GM12878 (cell line): ENCODE results near the gene MYH9. TPM values are rescaled to one million over a fixed set of nuclear protein-coding genes. Genes with fewer than 3 reads are reported as not detected.

Source experiments
- ATAC-seq: fragments of 200-7000 bp; cut with Tn5 transposase; 3 replicates; pipeline ENCODE4 v1.9.1; 2020; ENCODE audit warnings: mild to moderate bottlenecking, moderate library complexity
- BruUV-seq: library from RNA; stranded (reverse); fragments of 400-500 nt; replicated peaks from 2 replicates; lab custom pipeline; 2021; lab: Mats Ljungman, UMichigan
- CTCF ChIA-PET: fragments of 300-600 bp; sonication (Branson Sonifier 250); formaldehyde crosslinking; extraction: SDS; loops from one replicate; lab custom pipeline; 2021; ENCODE audit warnings: inconsistent platforms; lab: Yijun Ruan, JAX
- POLR2A ChIA-PET: fragments of 350-600 bp; formaldehyde crosslinking; extraction: SDS; loops from one replicate; lab custom pipeline; 2021; ENCODE audit warnings: inconsistent platforms; lab: Charles Lee
- RAD21 ChIA-PET: fragments of 300-600 bp; sonication (Branson Sonifier 250); formaldehyde crosslinking; loops from one replicate; lab custom pipeline; 2023; ENCODE audit warnings: antibody characterized with exemption; ENCODE audit not compliant: unreplicated experiment; lab: Charles Lee
- SMC1A ChIA-PET: fragments of 300-600 bp; sonication (Branson Sonifier 250); formaldehyde crosslinking; loops from one replicate; lab custom pipeline; 2023; ENCODE audit not compliant: unreplicated experiment, uncharacterized antibody; lab: Charles Lee
- DNase-seq: peaks from one replicate; pipeline ENCODE4 v3.0.0-alpha.2; 2011; ENCODE audit warnings: low read depth, low spot score
- FAIRE-seq: peaks from 3 replicates; lab custom pipeline; 2011; peaks lifted over from hg19 to GRCh38; lab: Jason Lieb, UNC
- H2AFZ ChIP-seq: 2 replicates; pipeline ENCODE4 v1.6.0; 2011; ENCODE audit warnings: low read depth, low read length, control low read depth; ENCODE audit not compliant: control insufficient read depth
- H3K27ac ChIP-seq: 2 replicates; pipeline ENCODE4 v1.5.1; 2011; ENCODE audit warnings: control low read depth; ENCODE audit not compliant: control insufficient read depth, insufficient read depth
- H3K27me3 ChIP-seq, 2 experiments: replicated peaks in 1 of 2; 2 replicates each; pipeline versions ENCODE4 v1.6.0 to v1.6.1; 2011; ENCODE audit warnings: low read length in 1 of 2; ENCODE audit not compliant: control insufficient read depth in 2 of 2, insufficient read depth in 2 of 2
- H3K36me3 ChIP-seq, 2 experiments: 2 replicates each; pipeline ENCODE4 v1.5.1; 2011; ENCODE audit warnings: low read length in 1 of 2; ENCODE audit not compliant: control insufficient read depth in 2 of 2, insufficient read depth in 2 of 2
- H3K4me1 ChIP-seq: 2 replicates; pipeline ENCODE4 v1.6.1; 2011; ENCODE audit warnings: mild to moderate bottlenecking, low read length, moderate library complexity, mixed read lengths; ENCODE audit not compliant: control insufficient read depth, insufficient read depth
- H3K4me2 ChIP-seq: 2 replicates; pipeline ENCODE4 v1.6.0; 2011; ENCODE audit warnings: control low read depth; ENCODE audit not compliant: control insufficient read depth, insufficient read depth
- H3K4me3 ChIP-seq: fragments of 200-600 bp; sonication (generic); 2 replicates; pipeline ENCODE4 v1.5.1; 2016
- H3K79me2 ChIP-seq: 2 replicates; pipeline ENCODE4 v1.6.0; 2011; ENCODE audit warnings: low read length; ENCODE audit not compliant: control insufficient read depth, insufficient read depth
- H3K9ac ChIP-seq: 2 replicates; pipeline ENCODE4 v1.8.0; 2011; ENCODE audit warnings: low read length, control low read depth, mixed read lengths; ENCODE audit not compliant: control insufficient read depth, insufficient read depth
- H3K9me3 ChIP-seq: replicated peaks from 3 replicates; pipeline ENCODE4 v1.5.1; 2011; ENCODE audit warnings: mild to moderate bottlenecking, low read length; ENCODE audit not compliant: control insufficient read depth, insufficient read depth
- H4K20me1 ChIP-seq: 2 replicates; pipeline ENCODE4 v1.6.0; 2011; ENCODE audit not compliant: control insufficient read depth, insufficient read depth
- BCL11A ChIP-seq: IDR thresholded peaks from 2 replicates; pipeline ENCODE4 v1.6.1; 2011; ENCODE audit warnings: low read depth, low read length
- FOXM1 ChIP-seq: IDR thresholded peaks from 2 replicates; pipeline ENCODE4 v1.6.1; 2012; ENCODE audit warnings: low read depth, mild to moderate bottlenecking, inconsistent platforms, low read length, moderate library complexity
- KLF5 ChIP-seq: fragments of 450-650 bp; IDR thresholded peaks from 2 replicates; pipeline ENCODE4 v1.6.1; 2014; ENCODE audit warnings: mild to moderate bottlenecking; ENCODE audit not compliant: partially characterized antibody
- NFIC ChIP-seq: IDR thresholded peaks from 2 replicates; pipeline ENCODE4 v1.6.1; 2012; ENCODE audit warnings: low read depth, mild to moderate bottlenecking, inconsistent platforms, low read length, moderate library complexity
- NR2C1 ChIP-seq: fragments of 450-650 bp; IDR thresholded peaks from 2 replicates; pipeline ENCODE4 v1.6.1; 2017; ENCODE audit warnings: antibody characterized with exemption, mild to moderate bottlenecking, moderate library complexity
- PAX5 ChIP-seq: IDR thresholded peaks from 2 replicates; pipeline ENCODE4 v1.6.1; 2011; ENCODE audit warnings: low read depth, low read length, borderline replicate concordance
- SMAD1 ChIP-seq: fragments of 450-650 bp; IDR thresholded peaks from 2 replicates; pipeline ENCODE4 v1.6.1; 2018; ENCODE audit warnings: mild to moderate bottlenecking, low read depth; ENCODE audit not compliant: partially characterized antibody
- SMARCA5 ChIP-seq: fragments of 450-650 bp; IDR thresholded peaks from 2 replicates; pipeline ENCODE4 v1.6.1; 2017; ENCODE audit warnings: mild to moderate bottlenecking
- TCF3 ChIP-seq: IDR thresholded peaks from 2 replicates; pipeline ENCODE4 v1.6.1; 2012; ENCODE audit warnings: low read depth, mild to moderate bottlenecking, low read length, borderline replicate concordance; ENCODE audit not compliant: insufficient read depth
- ZBED1 ChIP-seq: IDR thresholded peaks from 2 replicates; pipeline ENCODE4 v1.6.1; 2016; ENCODE audit warnings: borderline replicate concordance
- ZNF24 ChIP-seq: fragments of 450-650 bp; IDR thresholded peaks from 2 replicates; pipeline ENCODE4 v1.6.1; 2017; ENCODE audit warnings: antibody characterized with exemption, mild to moderate bottlenecking
- ZNF384 ChIP-seq: IDR thresholded peaks from 2 replicates; pipeline ENCODE4 v1.6.1; 2012; ENCODE audit warnings: low read depth, mild to moderate bottlenecking, low read length, improper control_type of control experiment, borderline replicate concordance
- ZSCAN29 ChIP-seq: fragments of 450-650 bp; IDR thresholded peaks from 2 replicates; pipeline ENCODE4 v1.6.1; 2017; ENCODE audit warnings: mild to moderate bottlenecking, moderate library complexity
- WGBS: methylation state at CpG from one replicate; pipeline ENCODE4 v1.1.6; 2016; ENCODE audit warnings: low lambda C conversion rate; ENCODE audit not compliant: insufficient replicate concordance, insufficient coverage; ENCODE audit errors: missing lambda C conversion rate; 5-methylcytosine and 5-hydroxymethylcytosine counted together
- in situ Hi-C: fragments of 300-500 bp; cut with MboI; formaldehyde crosslinking; loops from 9 replicates; pipeline ENCODE4 v1.14.3; 2018; ENCODE audit warnings: mixed read lengths
- intact Hi-C: fragments of 100-400 bp; cut with micrococcal nuclease; formaldehyde crosslinking; loops from one replicate; pipeline ENCODE4 v1.14.2; 2022; ENCODE audit not compliant: unreplicated experiment
- polyA plus RNA-seq, 11 experiments: library from polyadenylated mRNA; depleted of rRNA in 4 of 11; unstranded in 6 of 11; stranded (reverse) in 5 of 11; fragments of >200 nt; fragmentation: Nextera tagmentation in 4 of 11; fragmentation: Illumina TruSeq in 1 of 11; extraction: Ambion mirVana in 4 of 11; extraction: Trizol in 1 of 11; gene quantifications; 1 replicate in 1 of 11; 2 replicates in 10 of 11; pipeline versions ENCODE4 v1.2.1 to v1.2.3, GENCODE V29; 2011 to 2016; ENCODE audit warnings: inconsistent platforms in 2 of 11, missing spikeins in 2 of 11, low read depth in 1 of 11
- total RNA-seq, 4 experiments: library from RNA; depleted of rRNA in 3 of 4; stranded (reverse); fragments of >200 nt in 3 of 4; fragmentation: Illumina TruSeq in 1 of 4; extraction: Trizol in 1 of 4; gene quantifications; 2 replicates each; pipeline versions ENCODE4 v1.2.1 to v1.2.3, GENCODE V29; 2013 to 2021
- TF ChIP-seq, protein P1 (sequence below): fragments of 450-650 bp; IDR thresholded peaks from 2 replicates; pipeline ENCODE4 v1.6.1; 2017; ENCODE audit warnings: mild to moderate bottlenecking, moderate library complexity
- TF ChIP-seq, protein P2 (sequence below): fragments of 450-650 bp; IDR thresholded peaks from 2 replicates; pipeline ENCODE4 v1.6.1; 2014; ENCODE audit warnings: mild to moderate bottlenecking
- TF ChIP-seq, protein P3 (sequence below): fragments of 450-650 bp; IDR thresholded peaks from 2 replicates; pipeline ENCODE4 v1.6.1; 2017; ENCODE audit warnings: low read depth, mild to moderate bottlenecking, moderate library complexity

The MYH9 gene
- total and polyA plus RNA-seq, 10 of the 15 experiments (the other 5 are each of a cell fraction or from before 2014, with no cell fraction given): 5.1 to 525 (median 145) TPM

DNA sequence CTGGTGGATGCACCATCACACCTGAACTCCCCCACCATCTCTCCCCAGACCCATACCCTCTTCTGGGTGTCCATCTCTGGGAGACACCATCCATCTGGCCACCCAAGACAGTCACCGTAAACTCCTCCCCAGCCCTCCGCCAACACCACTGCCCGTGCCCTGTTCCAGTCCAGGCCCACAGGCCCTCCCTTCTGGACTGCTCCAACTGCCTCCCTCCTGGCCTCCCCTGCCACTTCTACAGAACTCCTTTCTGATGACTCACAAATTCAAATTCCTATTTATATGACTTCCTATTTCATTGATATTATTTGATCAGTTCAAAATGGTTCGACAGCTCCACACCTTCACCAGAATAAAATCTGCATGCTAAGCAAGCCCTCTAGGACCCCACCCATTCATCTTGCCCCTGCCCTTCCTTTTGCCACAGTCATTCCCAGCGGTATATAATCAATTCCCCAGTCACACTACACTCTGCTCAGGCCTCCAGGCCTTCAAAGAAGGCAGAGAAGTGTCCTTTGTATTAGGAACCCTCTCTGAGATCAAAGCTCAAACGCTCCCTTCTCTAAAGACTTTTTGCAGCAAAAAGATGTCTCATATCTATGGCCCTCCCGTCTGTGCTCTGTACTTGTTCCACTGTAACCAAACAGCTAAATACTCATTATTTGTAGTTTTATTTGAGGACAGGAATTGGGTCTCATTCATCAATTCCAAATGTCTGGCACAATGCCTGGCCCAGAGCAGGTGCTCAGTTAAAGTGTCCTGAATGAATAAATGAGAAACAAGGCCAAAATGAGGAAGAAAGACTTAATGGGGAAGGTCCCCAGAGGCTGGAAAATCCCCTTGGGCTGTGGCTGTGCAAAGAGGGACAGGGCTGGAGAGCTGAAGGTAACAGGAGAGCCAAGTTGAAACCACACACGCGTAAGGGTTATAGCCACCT is 29.0 kb downstream of the MYH9 start:
- intact Hi-C loops: no loop called here
- in situ Hi-C loops: no loop called here
- CTCF ChIA-PET: interaction anchor here (0.6 to 1.4 kb wide), 5 partner anchors 18 to 135 kb away, joined by 3 to 5 read pairs (median 3); no protein-coding TSS in a partner anchor
- H3K27me3 ChIP-seq: no peaks in the 10 kb centered on the region
- no peak overlapping the region for H3K4me3 ChIP-seq
- peaks cover 12% of the 10 kb centered on the region for H4K20me1 ChIP-seq
- H3K4me1 ChIP-seq: peaks cover 84% of the 10 kb centered on the region
- DNase-seq: peak; percentile 86
- H3K79me2 ChIP-seq: peaks cover 92% of the 10 kb centered on the region
- SMC1A ChIA-PET: interaction anchor here (0.9 to 3.4 kb wide), 13 partner anchors 11 to 197 kb away, joined by 3 to 24 read pairs (median 4); partner anchors contain the start of gene MYH9
- H3K9me3 ChIP-seq: no peaks in the 10 kb centered on the region
- POLR2A ChIA-PET: interaction anchor here (0.9 to 3.4 kb wide), 5 partner anchors 19 to 30 kb away, joined by 3 to 18 read pairs (median 7); no protein-coding TSS in a partner anchor
- peak overlapping the region; percentile 39 for H3K27ac ChIP-seq
- 36% methylated on average over 9 of the region's 9 CpGs for WGBS
- H3K36me3 ChIP-seq: peaks cover 13 to 23% of the 10 kb centered on the region in 2 experiments; a peak in 3 of 4 replicates
- no peak overlapping the region for H2AFZ ChIP-seq
- H3K9ac ChIP-seq: no peak overlapping the region
- peak overlapping the region; percentile 5; the same call in 1 of the 2 replicates for H3K4me2 ChIP-seq
- RAD21 ChIA-PET: interaction anchor here (0.8 to 2.2 kb wide), 8 partner anchors 20 to 96 kb away, joined by 3 to 10 read pairs (median 4); partner anchors contain the start of gene MYH9
- FAIRE-seq: no peak
- BruUV-seq: no TSS peak
- peak; percentile 88 for ATAC-seq
- peak; percentile 73 for TF ChIP-seq BCL11A
- TF ChIP-seq, protein P1, sequence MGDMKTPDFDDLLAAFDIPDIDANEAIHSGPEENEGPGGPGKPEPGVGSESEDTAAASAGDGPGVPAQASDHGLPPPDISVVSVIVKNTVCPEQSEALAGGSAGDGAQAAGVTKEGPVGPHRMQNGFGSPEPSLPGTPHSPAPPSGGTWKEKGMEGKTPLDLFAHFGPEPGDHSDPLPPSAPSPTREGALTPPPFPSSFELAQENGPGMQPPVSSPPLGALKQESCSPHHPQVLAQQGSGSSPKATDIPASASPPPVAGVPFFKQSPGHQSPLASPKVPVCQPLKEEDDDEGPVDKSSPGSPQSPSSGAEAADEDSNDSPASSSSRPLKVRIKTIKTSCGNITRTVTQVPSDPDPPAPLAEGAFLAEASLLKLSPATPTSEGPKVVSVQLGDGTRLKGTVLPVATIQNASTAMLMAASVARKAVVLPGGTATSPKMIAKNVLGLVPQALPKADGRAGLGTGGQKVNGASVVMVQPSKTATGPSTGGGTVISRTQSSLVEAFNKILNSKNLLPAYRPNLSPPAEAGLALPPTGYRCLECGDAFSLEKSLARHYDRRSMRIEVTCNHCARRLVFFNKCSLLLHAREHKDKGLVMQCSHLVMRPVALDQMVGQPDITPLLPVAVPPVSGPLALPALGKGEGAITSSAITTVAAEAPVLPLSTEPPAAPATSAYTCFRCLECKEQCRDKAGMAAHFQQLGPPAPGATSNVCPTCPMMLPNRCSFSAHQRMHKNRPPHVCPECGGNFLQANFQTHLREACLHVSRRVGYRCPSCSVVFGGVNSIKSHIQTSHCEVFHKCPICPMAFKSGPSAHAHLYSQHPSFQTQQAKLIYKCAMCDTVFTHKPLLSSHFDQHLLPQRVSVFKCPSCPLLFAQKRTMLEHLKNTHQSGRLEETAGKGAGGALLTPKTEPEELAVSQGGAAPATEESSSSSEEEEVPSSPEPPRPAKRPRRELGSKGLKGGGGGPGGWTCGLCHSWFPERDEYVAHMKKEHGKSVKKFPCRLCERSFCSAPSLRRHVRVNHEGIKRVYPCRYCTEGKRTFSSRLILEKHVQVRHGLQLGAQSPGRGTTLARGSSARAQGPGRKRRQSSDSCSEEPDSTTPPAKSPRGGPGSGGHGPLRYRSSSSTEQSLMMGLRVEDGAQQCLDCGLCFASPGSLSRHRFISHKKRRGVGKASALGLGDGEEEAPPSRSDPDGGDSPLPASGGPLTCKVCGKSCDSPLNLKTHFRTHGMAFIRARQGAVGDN: no peak
- TF ChIP-seq ZNF24: peak; percentile 88
- no peak for TF ChIP-seq ZNF384
- no peak for TF ChIP-seq NFIC
- TF ChIP-seq, protein P2, sequence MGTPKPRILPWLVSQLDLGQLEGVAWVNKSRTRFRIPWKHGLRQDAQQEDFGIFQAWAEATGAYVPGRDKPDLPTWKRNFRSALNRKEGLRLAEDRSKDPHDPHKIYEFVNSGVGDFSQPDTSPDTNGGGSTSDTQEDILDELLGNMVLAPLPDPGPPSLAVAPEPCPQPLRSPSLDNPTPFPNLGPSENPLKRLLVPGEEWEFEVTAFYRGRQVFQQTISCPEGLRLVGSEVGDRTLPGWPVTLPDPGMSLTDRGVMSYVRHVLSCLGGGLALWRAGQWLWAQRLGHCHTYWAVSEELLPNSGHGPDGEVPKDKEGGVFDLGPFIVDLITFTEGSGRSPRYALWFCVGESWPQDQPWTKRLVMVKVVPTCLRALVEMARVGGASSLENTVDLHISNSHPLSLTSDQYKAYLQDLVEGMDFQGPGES: no peak
- TF ChIP-seq PAX5: peak; percentile 70
- peak; percentile 73; the same call in 1 of the 2 replicates for TF ChIP-seq ZBED1
- TF ChIP-seq FOXM1: peak; percentile 71; the same call in 1 of the 2 replicates
- no peak for TF ChIP-seq KLF5
- TF ChIP-seq, protein P3, sequence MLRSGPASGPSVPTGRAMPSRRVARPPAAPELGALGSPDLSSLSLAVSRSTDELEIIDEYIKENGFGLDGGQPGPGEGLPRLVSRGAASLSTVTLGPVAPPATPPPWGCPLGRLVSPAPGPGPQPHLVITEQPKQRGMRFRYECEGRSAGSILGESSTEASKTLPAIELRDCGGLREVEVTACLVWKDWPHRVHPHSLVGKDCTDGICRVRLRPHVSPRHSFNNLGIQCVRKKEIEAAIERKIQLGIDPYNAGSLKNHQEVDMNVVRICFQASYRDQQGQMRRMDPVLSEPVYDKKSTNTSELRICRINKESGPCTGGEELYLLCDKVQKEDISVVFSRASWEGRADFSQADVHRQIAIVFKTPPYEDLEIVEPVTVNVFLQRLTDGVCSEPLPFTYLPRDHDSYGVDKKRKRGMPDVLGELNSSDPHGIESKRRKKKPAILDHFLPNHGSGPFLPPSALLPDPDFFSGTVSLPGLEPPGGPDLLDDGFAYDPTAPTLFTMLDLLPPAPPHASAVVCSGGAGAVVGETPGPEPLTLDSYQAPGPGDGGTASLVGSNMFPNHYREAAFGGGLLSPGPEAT: peak; percentile 98
- TF ChIP-seq ZSCAN29: no peak
- TF ChIP-seq SMAD1: peak; percentile 52
- no peak for TF ChIP-seq TCF3
- TF ChIP-seq SMARCA5: peak; percentile 48; the same call in 1 of the 2 replicates
- TF ChIP-seq NR2C1: no peak
